GM12873 (cell line): ENCODE measurements around the gene MAIP1.
A peak's percentile ranks its signal among the peaks of the same experiment; 100 is the strongest.

Experiments
- TF ChIP-seq, protein P1 (sequence below): IDR thresholded peaks from 2 replicates; pipeline ENCODE4 v1.5.1; 2012; ENCODE audit warnings: low read depth, mild to moderate bottlenecking, moderate library complexity, low read length, control low read depth; ENCODE audit not compliant: insufficient read depth; ENCODE audit errors: missing control alignments

The MAIP1 gene, protein sequence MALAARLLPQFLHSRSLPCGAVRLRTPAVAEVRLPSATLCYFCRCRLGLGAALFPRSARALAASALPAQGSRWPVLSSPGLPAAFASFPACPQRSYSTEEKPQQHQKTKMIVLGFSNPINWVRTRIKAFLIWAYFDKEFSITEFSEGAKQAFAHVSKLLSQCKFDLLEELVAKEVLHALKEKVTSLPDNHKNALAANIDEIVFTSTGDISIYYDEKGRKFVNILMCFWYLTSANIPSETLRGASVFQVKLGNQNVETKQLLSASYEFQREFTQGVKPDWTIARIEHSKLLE

DNA sequence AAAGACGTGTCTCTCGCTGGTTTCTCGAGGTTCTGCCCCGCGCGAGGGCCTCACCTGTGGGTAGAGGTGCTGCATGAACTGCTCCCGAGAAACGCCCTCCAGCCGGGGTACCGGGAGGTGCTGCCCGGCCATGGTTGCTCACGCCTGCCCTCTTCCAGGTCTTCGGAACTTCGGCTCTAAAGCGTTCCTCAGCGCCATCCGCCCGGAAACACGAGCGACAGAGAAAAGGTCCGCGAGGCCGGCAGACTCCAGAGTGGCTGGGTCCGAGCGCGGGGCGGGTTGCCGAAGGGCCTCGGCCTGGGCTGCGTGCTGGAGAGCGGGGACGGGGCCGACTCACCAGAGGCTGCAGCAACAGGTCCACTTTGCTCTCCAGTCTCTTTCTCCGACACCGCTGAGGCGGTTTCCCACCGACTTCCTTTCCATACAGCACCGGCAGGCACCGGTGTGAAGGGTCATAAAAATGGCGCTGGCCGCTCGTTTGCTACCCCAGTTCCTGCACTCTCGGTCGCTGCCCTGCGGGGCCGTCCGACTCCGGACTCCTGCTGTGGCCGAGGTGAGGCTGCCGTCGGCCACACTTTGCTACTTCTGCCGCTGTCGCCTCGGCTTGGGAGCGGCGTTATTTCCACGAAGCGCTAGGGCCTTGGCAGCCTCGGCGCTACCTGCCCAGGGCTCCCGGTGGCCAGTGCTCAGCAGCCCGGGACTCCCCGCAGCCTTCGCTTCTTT lies at the start of gene MAIP1, which contains the start of gene TYW5:
Gene MAIP1 (plus strand): TSS at position 244 of the 723 bp plus-strand sequence. CDS start 217 bp downstream, at position 461.
Gene TYW5 (minus strand): TSS at position 153 of the 723 bp plus-strand sequence. CDS start 21 bp downstream, at position 132.
- TF ChIP-seq, protein P1, sequence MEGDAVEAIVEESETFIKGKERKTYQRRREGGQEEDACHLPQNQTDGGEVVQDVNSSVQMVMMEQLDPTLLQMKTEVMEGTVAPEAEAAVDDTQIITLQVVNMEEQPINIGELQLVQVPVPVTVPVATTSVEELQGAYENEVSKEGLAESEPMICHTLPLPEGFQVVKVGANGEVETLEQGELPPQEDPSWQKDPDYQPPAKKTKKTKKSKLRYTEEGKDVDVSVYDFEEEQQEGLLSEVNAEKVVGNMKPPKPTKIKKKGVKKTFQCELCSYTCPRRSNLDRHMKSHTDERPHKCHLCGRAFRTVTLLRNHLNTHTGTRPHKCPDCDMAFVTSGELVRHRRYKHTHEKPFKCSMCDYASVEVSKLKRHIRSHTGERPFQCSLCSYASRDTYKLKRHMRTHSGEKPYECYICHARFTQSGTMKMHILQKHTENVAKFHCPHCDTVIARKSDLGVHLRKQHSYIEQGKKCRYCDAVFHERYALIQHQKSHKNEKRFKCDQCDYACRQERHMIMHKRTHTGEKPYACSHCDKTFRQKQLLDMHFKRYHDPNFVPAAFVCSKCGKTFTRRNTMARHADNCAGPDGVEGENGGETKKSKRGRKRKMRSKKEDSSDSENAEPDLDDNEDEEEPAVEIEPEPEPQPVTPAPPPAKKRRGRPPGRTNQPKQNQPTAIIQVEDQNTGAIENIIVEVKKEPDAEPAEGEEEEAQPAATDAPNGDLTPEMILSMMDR, result peak; percentile 28

DNA sequence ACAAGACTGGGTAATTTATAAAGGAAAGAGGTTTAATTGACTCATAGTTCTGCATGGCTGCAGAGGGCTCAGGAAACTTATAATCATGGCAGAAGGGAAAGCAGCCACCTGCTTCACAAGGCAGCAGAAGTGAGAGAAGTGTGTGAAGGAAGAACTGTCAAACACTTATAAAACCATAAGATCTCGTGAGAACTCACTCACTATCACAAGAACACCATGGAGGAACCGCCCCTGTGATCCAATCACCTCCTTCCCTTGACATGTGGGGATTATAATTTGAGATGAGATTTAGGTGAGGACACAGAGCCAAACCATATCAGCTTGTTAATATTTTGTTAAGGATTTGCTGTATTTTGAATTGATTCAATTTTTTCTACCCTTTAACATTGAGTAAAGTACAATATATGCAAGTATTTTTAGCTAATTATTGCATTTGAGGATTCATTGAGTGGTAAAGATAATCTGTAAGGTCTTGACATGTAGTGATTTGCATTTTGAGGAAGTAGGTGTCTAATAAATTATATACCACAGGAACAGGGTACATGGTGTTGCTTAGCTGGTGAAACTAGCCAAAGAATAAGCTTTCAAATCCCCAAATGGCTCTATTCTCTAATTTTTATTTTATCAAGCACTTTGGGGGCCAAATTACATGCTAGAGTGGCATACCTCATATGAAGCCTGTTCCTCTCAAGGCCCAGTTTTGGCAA lies 48.2 kb upstream of the MAIP1 start:
- TF ChIP-seq, protein P1, result no peak

DNA sequence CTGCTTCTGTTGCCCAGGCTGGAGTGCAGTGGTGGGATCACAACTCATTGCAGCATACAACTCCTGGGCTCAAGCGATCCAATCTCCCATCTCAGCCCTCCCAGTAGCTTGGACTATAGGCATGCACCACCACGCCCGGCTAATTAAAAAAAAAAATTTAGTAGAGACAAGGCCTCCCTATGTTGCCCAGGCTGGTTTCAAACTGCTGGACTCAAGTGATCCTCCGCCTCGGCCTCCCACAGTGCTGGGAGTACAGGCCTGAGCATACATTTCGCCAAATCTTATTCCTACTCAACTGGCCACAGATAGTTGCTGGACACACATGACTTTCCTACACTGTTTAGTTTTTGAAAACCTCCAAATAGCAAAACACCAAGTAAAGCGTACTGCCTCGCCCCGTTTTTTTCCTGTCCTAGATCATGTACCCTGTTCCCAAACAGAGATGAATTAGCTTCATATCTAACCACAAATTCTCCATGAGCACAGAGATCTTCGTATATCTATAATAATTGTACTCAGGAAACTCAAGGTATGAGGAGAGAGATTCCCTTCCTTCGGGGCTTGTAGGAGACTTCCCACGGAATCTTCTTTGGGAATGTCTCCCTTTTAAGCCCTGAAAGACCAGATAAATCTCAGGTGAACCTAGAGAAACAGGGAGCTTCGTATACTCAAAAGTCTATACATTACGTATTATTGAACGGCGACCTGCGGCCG lies 44.9 kb upstream of the MAIP1 start:
- TF ChIP-seq, protein P1, result no peak

DNA sequence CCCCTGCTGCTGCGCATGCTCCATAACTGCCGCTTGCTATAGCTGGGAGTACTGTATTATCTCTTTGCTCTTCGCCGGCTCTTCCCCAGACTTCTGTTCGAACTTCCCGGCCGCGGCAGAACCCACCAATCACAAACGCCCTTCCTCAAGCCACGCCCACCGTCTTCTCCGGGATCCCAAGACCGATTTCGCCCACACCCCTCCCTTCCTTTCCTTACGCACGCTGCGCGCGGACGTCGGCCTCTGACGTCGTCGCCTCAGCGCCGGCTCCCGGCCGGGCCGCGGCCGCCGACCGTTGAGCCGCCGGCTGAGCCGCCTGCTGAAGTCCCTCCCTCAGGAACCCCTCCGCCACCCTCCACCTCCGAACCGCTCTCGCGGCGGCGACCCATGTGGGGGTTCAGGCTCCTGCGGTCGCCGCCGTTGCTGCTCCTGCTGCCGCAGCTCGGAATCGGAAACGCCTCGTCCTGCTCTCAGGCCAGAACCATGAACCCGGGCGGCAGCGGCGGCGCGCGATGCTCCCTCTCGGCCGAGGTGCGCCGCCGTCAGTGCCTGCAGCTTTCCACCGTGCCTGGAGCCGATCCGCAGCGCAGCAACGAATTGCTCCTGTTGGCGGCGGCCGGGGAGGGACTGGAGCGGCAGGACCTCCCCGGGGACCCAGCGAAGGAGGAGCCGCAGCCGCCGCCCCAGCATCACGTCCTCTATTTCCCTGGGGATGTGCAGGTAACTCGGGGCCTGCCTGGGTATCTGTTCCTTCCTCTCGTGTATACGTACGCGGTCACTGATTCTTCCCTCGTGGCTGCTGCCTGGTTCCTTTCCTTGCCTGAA lies 44.1 kb upstream of the MAIP1 start, which contains the start of gene C2orf69:
Gene C2orf69 (plus strand): TSS at position 242 of the 825 bp plus-strand sequence. CDS start 146 bp downstream, at position 388.
- TF ChIP-seq, protein P1, result no peak

DNA sequence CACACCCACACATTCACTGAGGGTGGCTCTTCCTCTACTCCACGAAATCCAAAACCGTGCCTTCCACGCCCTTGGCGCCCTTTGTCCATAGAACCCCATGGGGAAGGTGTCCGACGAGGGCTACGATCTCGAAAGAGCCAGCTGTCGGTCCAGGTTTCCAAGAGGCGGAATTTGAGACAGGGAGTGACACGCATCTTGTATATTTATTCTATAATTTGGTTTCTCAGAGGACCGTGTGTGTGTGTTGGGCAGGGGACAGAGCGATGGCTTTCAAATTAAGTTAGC lies 43.6 kb upstream of the MAIP1 start:
- TF ChIP-seq, protein P1, result no peak

DNA sequence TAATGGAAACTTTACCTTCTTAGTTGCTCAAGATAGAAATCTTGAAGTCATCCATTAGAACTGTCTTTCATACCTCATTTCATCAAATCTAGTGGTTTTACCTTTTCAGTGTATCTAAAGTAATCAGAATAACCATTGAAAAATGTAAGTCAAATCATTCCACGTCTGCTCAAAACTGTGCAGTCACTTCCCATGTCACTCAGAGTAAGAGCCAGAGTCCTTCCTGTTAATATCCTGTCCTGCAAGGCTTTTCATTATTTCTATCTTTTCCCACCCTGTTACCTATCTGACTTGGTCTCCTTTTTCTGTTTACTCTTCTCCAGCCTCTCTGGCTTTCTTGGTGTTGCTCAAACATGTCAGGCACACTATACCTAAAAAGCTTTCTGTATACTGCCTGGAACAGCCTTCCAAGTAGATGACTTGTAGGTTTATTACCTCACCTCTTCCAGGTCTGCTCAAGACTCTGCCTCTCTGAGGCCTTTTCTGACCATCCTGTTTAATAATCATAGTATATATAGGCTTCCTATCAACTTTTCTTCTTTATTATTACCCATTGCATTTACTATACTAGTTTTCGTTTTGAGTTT lies 40.9 kb upstream of the MAIP1 start:
- TF ChIP-seq, protein P1, result no peak
